HCT116 (cell line): ENCODE measurements around the gene TRPM7. TPM values are rescaled to one million over a fixed set of nuclear protein-coding genes. Genes with fewer than 3 reads are reported as not detected.

Experiments
- ATAC-seq: fragments of 200-7000 bp; cut with Tn5 transposase; 2 replicates; pipeline ENCODE4 v1.9.1; 2020; ENCODE audit warnings: mild to moderate bottlenecking, moderate library complexity
- BruUV-seq: library from RNA; stranded (reverse); fragments of 400-500 nt; replicated peaks from 2 replicates; lab custom pipeline; 2021; lab: Mats Ljungman, UMichigan
- CTCF ChIA-PET: fragments of 300-600 bp; sonication (Branson Sonifier 250); formaldehyde crosslinking; loops from one replicate; lab custom pipeline; 2021; ENCODE audit warnings: antibody characterized with exemption; lab: Charles Lee
- POLR2A ChIA-PET: fragments of 300-600, 350-600 bp; sonication (Branson Sonifier 250); formaldehyde crosslinking; loops from one replicate; lab custom pipeline; 2021; ENCODE audit warnings: antibody characterized with exemption; lab: Charles Lee
- RAD21 ChIA-PET, 2 experiments: fragments of 300-600 bp; sonication (Branson Sonifier 250); formaldehyde crosslinking; loops; one replicate each; lab custom pipeline; 2023; ENCODE audit warnings: low total read pairs in 2 of 2; ENCODE audit not compliant: uncharacterized antibody in 2 of 2, unreplicated experiment in 2 of 2, low non-redundant PET in 1 of 2; lab: Charles Lee
- DNase-seq: peaks from one replicate; pipeline ENCODE4 v3.0.0-alpha.2; 2010; ENCODE audit warnings: low read depth, low spot score
- H2AFZ ChIP-seq: fragments of 200-600 bp; shearing (Covaris generic), sonication (generic); 2 replicates; pipeline ENCODE4 v1.6.1; 2017; ENCODE audit warnings: low read depth, mixed run types, mixed read lengths, antibody characterized with exemption, low read length; ENCODE audit not compliant: poor library complexity, severe bottlenecking
- H3K27ac ChIP-seq: 2 replicates; pipeline ENCODE4 v1.5.1; 2012; ENCODE audit warnings: low read depth, low read length
- H3K27me3 ChIP-seq: fragments of 200-600 bp; sonication (generic); 2 replicates; pipeline ENCODE4 v1.6.1; 2016; ENCODE audit warnings: mixed run types, low read length, mixed read lengths; ENCODE audit not compliant: insufficient read depth
- H3K36me3 ChIP-seq, 2 experiments: fragments of 200-500 bp in 1 of 2; fragments of 200-600 bp in 1 of 2; sonication (Bioruptor generic) in 1 of 2; sonication (generic) in 1 of 2; 2 replicates each; pipeline versions ENCODE4 v1.5.1 to v1.6.1; 2014 to 2016; ENCODE audit warnings: low read length in 2 of 2, inconsistent platforms in 1 of 2, mixed read lengths in 1 of 2, mixed run types in 1 of 2; ENCODE audit not compliant: insufficient read depth in 2 of 2, control insufficient read depth in 1 of 2
- H3K4me1 ChIP-seq, 2 experiments: fragments of 200-600 bp in 1 of 2; sonication (generic) in 1 of 2; 2 replicates each; pipeline versions ENCODE4 v1.5.1 to v1.6.1; 2012 to 2017; ENCODE audit warnings: low read length in 2 of 2, inconsistent platforms in 1 of 2, mild to moderate bottlenecking in 1 of 2, mixed read lengths in 1 of 2, mixed run types in 1 of 2, moderate library complexity in 1 of 2; ENCODE audit not compliant: insufficient read depth in 2 of 2, control insufficient read depth in 1 of 2
- H3K4me2 ChIP-seq: fragments of 200-600 bp; sonication (generic); 2 replicates; pipeline ENCODE4 v1.6.1; 2017; ENCODE audit warnings: mixed run types, low read length, mixed read lengths
- H3K4me3 ChIP-seq, 2 experiments: fragments of 200-600 bp in 1 of 2; sonication (generic) in 1 of 2; replicated peaks in 1 of 2; 2 replicates each; pipeline ENCODE4 v1.5.1; 2011 to 2016; ENCODE audit warnings: low read length in 2 of 2, control low read depth in 1 of 2, low read depth in 1 of 2, mild to moderate bottlenecking in 1 of 2, mixed read lengths in 1 of 2, mixed run types in 1 of 2
- H3K79me2 ChIP-seq: fragments of 200-600 bp; sonication (generic); 2 replicates; pipeline ENCODE4 v1.6.1; 2017; ENCODE audit warnings: mild to moderate bottlenecking, mixed run types, low read length, moderate library complexity, mixed read lengths; ENCODE audit not compliant: insufficient read depth
- H3K9ac ChIP-seq: fragments of 200-600 bp; sonication (generic); 2 replicates; pipeline ENCODE4 v1.6.1; 2016; ENCODE audit warnings: low read length, mixed read lengths
- H3K9me2 ChIP-seq: fragments of 200-600 bp; sonication (generic), shearing (Covaris generic); 2 replicates; pipeline ENCODE4 v1.6.1; 2017; ENCODE audit warnings: mixed run types, mild to moderate bottlenecking, moderate library complexity; ENCODE audit not compliant: insufficient read depth
- H3K9me3 ChIP-seq, 2 experiments: fragments of 200-500 bp in 1 of 2; fragments of 200-600 bp in 1 of 2; sonication (Bioruptor generic) in 1 of 2; sonication (generic) in 1 of 2; 2 replicates each; pipeline ENCODE4 v1.6.1; 2014 to 2017; ENCODE audit warnings: low read length in 2 of 2, mixed read lengths in 2 of 2, inconsistent platforms in 1 of 2, low read depth in 1 of 2, mild to moderate bottlenecking in 1 of 2, mixed run types in 1 of 2, moderate library complexity in 1 of 2; ENCODE audit not compliant: control insufficient read depth in 1 of 2, insufficient read depth in 1 of 2
- H4K20me1 ChIP-seq: fragments of 200-600 bp; sonication (generic), shearing (Covaris generic); 2 replicates; pipeline ENCODE4 v1.6.1; 2017; ENCODE audit warnings: mixed run types, mild to moderate bottlenecking, moderate library complexity; ENCODE audit not compliant: insufficient read depth
- CEBPB ChIP-seq: IDR thresholded peaks from 2 replicates; pipeline ENCODE4 v1.6.1; 2012; ENCODE audit warnings: low read depth
- CTCF ChIP-seq, 3 experiments: fragments of 200-600 bp in 1 of 3; sonication (generic) in 1 of 3; IDR thresholded peaks in 2 of 3; conservative IDR thresholded peaks in 1 of 3; 2 replicates each; pipeline ENCODE4 v1.5.1; 2012 to 2017; ENCODE audit warnings: low read depth in 2 of 3, low read length in 2 of 3, antibody characterized with exemption in 1 of 3, borderline replicate concordance in 1 of 3, control low read depth in 1 of 3, mild to moderate bottlenecking in 1 of 3, mixed read lengths in 1 of 3, mixed run types in 1 of 3, moderate library complexity in 1 of 3; ENCODE audit not compliant: insufficient read depth in 1 of 3
- ELF1 ChIP-seq: IDR thresholded peaks from 2 replicates; pipeline ENCODE4 v1.6.1; 2012; ENCODE audit warnings: low read depth, borderline replicate concordance
- JUND ChIP-seq: IDR thresholded peaks from 2 replicates; pipeline ENCODE4 v1.6.1; 2012
- POLR2A ChIP-seq: IDR thresholded peaks from 2 replicates; pipeline ENCODE4 v1.7.0; 2011; ENCODE audit warnings: borderline replicate concordance; ENCODE audit not compliant: insufficient read depth, insufficient read length; ENCODE audit errors: extremely low read depth
- POLR2AphosphoS5 ChIP-seq: IDR thresholded peaks from 2 replicates; pipeline ENCODE4 v1.6.1; 2011; ENCODE audit warnings: mild to moderate bottlenecking, low read depth, low read length, moderate library complexity
- RAD21 ChIP-seq: IDR thresholded peaks from 2 replicates; pipeline ENCODE4 v1.6.1; 2012; ENCODE audit warnings: low read depth, mild to moderate bottlenecking
- REST ChIP-seq: IDR thresholded peaks from 2 replicates; pipeline ENCODE4 v1.6.1; 2012; ENCODE audit warnings: low read depth
- TCF7L2 ChIP-seq: IDR thresholded peaks from 2 replicates; pipeline ENCODE4 v1.7.0; 2011; ENCODE audit warnings: borderline replicate concordance, inconsistent platforms; ENCODE audit not compliant: insufficient read depth, insufficient read length; ENCODE audit errors: extremely low read depth
- ZBTB33 ChIP-seq: IDR thresholded peaks from 2 replicates; pipeline ENCODE4 v1.6.1; 2011; ENCODE audit warnings: mild to moderate bottlenecking, low read length, moderate library complexity; ENCODE audit not compliant: insufficient replicate concordance; ENCODE audit errors: extremely low read depth
- intact Hi-C: fragments of 100-400 bp; cut with micrococcal nuclease; formaldehyde crosslinking; loops from 2 replicates; pipeline ENCODE4 v1.10.0; 2022
- total RNA-seq: library from RNA; stranded (reverse); gene quantifications from one replicate; pipeline ENCODE4 v1.2.1, GENCODE V29; 2021; ENCODE audit not compliant: unreplicated experiment

Gene TRPM7
- total RNA-seq, 1 experiment from 2014 or later = 26.3 TPM

- no peak for ATAC-seq
- no peak overlapping the region for H3K4me3 ChIP-seq
- no peak overlapping the region for H2AFZ ChIP-seq
- H3K36me3 ChIP-seq = peaks cover 16 to 29% of the 10 kb centered on the region in 2 experiments; a peak in 3 of 4 replicates
- RAD21 ChIA-PET = no interaction called here
- no peak overlapping the region for H3K9ac ChIP-seq
- TF ChIP-seq CTCF (IDR thresholded peaks at IDR 0.05 in 2 of 3, conservative IDR thresholded peaks at IDR 0.05 in 1 of 3; ENCODE audit: borderline replicate concordance in 1 of 3, insufficient read depth in 1 of 3, low read depth in 2 of 3, low read length in 2 of 3) (no peak), RAD21 (no peak), TCF7L2 (no peak), ZBTB33 (no peak), ELF1 (no peak), POLR2AphosphoS5 (no peak), CEBPB (no peak), REST (no peak), JUND (no peak), POLR2A (no peak)
- TF ChIP-seq, all 23 proteins: peak for 0
- no peak overlapping the region for H3K4me2 ChIP-seq
- H3K4me1 ChIP-seq = no peaks in the 10 kb centered on the region
- H3K79me2 ChIP-seq = peaks cover 18% of the 10 kb centered on the region; the same call in 1 of the 2 replicates
- POLR2A ChIA-PET = no interaction called here
- DNase-seq = no peak
- no TSS peak for BruUV-seq
- CTCF ChIA-PET = no interaction called here
- no peaks in the 10 kb centered on the region for H3K27me3 ChIP-seq
- no peaks in the 10 kb centered on the region for H3K9me2 ChIP-seq
- H3K27ac ChIP-seq = no peak overlapping the region
- intact Hi-C loops = no loop called here
- H3K9me3 ChIP-seq = no peaks in the 10 kb centered on the region
- no peaks in the 10 kb centered on the region for H4K20me1 ChIP-seq
Measured at GRCh38 chr15:50652671-50653070, 33.9 kb downstream of the TRPM7 start.
